ENCODE results near the gene RFTN1. TPM values are rescaled to one million over a fixed set of nuclear protein-coding genes. Genes with fewer than 3 reads are reported as not detected.

RFTN1 gene
- total and polyA plus RNA-seq, 2 experiments from 2014 or later: 3.3 to 7.2 TPM

DNA sequence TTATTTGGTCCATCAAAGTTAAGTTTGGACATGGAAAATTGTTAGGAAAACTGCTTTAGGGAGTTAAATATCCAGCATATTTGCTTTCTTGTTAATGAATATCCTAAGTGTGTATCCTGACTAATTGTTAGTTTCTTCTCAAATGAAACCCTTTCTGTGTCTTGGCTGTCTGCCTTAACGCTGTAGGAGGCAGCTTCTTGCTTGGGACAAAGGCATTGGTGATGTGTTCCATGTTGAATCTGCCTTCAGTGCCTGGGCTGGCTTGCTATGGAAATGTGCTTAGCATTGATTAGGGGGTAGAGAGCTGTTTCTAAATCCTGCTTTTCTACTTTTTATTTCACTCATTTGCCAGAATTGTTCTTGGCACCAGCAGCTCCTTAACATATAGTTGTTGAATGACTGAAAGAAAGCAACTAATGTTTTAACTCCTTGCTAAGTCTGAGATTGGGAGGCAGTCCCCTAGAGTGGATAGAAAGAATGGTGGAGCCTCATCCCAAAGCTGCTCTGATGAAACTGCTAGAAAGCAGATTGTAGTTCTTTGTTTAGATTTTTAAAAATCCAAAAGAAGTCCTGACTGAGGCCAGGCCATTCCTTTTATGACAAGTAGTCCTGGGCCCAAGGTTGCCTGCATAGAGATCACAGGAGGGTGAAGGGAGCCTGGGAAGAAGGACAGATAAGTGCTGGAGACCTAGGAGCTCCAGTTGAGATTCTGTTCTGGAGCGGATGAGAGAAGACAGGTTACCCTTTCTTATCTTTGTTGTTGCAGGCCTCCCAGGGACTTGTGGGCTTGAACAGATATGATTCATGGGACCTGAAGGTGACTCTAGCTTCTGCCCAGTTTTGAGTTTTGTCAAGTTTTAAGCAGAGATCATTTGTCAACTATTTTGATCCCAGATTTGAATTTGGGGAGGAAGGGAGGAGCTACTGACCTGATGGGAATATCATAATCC lies 209.2 kb downstream of the RFTN1 start (continued):
- TF ChIP-seq, protein P1, sequence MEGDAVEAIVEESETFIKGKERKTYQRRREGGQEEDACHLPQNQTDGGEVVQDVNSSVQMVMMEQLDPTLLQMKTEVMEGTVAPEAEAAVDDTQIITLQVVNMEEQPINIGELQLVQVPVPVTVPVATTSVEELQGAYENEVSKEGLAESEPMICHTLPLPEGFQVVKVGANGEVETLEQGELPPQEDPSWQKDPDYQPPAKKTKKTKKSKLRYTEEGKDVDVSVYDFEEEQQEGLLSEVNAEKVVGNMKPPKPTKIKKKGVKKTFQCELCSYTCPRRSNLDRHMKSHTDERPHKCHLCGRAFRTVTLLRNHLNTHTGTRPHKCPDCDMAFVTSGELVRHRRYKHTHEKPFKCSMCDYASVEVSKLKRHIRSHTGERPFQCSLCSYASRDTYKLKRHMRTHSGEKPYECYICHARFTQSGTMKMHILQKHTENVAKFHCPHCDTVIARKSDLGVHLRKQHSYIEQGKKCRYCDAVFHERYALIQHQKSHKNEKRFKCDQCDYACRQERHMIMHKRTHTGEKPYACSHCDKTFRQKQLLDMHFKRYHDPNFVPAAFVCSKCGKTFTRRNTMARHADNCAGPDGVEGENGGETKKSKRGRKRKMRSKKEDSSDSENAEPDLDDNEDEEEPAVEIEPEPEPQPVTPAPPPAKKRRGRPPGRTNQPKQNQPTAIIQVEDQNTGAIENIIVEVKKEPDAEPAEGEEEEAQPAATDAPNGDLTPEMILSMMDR (conservative IDR thresholded peaks at IDR 0.05; ENCODE audit: low read depth in 2 of 2): no peak
- no peak for TF ChIP-seq ZNF114 (CRISPR knock-in tag; IDR thresholded peaks at IDR 0.05)

DNA sequence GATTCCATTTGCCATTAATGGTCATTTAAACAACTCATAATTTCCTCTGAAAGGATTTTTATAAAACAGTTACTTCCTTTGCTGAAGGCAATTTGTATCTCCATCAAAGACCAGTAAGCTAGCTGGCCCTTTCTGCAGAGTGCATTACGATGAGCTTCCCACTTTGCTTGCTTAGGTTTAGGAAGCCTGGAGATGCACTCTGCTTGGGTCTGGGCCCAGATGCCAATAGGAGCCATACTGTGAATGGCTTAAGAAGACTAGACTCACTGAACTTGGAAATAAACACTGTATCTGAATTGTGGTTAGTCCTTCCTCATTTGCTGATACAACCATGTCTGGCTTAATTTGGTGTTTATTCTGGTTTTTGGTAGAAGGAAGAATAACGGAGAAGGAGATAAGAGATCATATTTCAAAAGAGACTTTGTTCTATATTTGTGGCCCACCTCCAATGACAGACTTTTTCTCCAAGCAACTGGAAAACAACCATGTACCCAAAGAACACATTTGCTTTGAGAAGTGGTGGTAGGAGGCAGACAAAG lies 210.4 kb downstream of the RFTN1 start:
- H3K4me2 ChIP-seq: peak overlapping the region; percentile 61
- TF ChIP-seq ZNF114 (CRISPR knock-in tag; IDR thresholded peaks at IDR 0.05) (no peak), ZNF331 (CRISPR knock-in tag; IDR thresholded peaks at IDR 0.05; ENCODE audit: low read depth) (no peak), STAT1 (IDR thresholded peaks at IDR 0.05; ENCODE audit: unreplicated experiment) (no peak), CREB1 (CRISPR knock-in tag; IDR thresholded peaks at IDR 0.05; ENCODE audit: low read depth) (no peak), EZH2phosphoT487 (IDR thresholded peaks at IDR 0.05; ENCODE audit: unreplicated experiment) (no peak)
- TF ChIP-seq, protein P2, sequence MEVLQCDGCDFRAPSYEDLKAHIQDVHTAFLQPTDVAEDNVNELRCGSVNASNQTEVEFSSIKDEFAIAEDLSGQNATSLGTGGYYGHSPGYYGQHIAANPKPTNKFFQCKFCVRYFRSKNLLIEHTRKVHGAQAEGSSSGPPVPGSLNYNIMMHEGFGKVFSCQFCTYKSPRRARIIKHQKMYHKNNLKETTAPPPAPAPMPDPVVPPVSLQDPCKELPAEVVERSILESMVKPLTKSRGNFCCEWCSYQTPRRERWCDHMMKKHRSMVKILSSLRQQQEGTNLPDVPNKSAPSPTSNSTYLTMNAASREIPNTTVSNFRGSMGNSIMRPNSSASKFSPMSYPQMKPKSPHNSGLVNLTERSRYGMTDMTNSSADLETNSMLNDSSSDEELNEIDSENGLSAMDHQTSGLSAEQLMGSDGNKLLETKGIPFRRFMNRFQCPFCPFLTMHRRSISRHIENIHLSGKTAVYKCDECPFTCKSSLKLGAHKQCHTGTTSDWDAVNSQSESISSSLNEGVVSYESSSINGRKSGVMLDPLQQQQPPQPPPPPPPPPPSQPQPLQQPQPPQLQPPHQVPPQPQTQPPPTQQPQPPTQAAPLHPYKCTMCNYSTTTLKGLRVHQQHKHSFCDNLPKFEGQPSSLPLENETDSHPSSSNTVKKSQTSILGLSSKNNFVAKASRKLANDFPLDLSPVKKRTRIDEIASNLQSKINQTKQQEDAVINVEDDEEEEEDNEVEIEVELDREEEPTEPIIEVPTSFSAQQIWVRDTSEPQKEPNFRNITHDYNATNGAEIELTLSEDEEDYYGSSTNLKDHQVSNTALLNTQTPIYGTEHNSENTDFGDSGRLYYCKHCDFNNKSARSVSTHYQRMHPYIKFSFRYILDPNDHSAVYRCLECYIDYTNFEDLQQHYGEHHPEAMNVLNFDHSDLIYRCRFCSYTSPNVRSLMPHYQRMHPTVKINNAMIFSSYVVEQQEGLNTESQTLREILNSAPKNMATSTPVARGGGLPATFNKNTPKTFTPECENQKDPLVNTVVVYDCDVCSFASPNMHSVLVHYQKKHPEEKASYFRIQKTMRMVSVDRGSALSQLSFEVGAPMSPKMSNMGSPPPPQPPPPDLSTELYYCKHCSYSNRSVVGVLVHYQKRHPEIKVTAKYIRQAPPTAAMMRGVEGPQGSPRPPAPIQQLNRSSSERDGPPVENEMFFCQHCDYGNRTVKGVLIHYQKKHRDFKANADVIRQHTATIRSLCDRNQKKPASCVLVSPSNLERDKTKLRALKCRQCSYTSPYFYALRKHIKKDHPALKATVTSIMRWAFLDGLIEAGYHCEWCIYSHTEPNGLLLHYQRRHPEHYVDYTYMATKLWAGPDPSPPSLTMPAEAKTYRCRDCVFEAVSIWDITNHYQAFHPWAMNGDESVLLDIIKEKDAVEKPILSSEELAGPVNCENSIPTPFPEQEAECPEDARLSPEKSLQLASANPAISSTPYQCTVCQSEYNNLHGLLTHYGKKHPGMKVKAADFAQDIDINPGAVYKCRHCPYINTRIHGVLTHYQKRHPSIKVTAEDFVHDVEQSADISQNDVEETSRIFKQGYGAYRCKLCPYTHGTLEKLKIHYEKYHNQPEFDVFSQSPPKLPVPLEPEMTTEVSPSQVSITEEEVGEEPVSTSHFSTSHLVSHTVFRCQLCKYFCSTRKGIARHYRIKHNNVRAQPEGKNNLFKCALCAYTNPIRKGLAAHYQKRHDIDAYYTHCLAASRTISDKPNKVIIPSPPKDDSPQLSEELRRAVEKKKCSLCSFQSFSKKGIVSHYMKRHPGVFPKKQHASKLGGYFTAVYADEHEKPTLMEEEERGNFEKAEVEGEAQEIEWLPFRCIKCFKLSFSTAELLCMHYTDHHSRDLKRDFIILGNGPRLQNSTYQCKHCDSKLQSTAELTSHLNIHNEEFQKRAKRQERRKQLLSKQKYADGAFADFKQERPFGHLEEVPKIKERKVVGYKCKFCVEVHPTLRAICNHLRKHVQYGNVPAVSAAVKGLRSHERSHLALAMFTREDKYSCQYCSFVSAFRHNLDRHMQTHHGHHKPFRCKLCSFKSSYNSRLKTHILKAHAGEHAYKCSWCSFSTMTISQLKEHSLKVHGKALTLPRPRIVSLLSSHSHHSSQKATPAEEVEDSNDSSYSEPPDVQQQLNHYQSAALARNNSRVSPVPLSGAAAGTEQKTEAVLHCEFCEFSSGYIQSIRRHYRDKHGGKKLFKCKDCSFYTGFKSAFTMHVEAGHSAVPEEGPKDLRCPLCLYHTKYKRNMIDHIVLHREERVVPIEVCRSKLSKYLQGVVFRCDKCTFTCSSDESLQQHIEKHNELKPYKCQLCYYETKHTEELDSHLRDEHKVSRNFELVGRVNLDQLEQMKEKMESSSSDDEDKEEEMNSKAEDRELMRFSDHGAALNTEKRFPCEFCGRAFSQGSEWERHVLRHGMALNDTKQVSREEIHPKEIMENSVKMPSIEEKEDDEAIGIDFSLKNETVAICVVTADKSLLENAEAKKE (CRISPR knock-in tag; IDR thresholded peaks at IDR 0.05): no peak
- TF ChIP-seq, protein P1 (conservative IDR thresholded peaks at IDR 0.05; ENCODE audit: low read depth in 2 of 2): no peak
- TF ChIP-seq, protein P3, sequence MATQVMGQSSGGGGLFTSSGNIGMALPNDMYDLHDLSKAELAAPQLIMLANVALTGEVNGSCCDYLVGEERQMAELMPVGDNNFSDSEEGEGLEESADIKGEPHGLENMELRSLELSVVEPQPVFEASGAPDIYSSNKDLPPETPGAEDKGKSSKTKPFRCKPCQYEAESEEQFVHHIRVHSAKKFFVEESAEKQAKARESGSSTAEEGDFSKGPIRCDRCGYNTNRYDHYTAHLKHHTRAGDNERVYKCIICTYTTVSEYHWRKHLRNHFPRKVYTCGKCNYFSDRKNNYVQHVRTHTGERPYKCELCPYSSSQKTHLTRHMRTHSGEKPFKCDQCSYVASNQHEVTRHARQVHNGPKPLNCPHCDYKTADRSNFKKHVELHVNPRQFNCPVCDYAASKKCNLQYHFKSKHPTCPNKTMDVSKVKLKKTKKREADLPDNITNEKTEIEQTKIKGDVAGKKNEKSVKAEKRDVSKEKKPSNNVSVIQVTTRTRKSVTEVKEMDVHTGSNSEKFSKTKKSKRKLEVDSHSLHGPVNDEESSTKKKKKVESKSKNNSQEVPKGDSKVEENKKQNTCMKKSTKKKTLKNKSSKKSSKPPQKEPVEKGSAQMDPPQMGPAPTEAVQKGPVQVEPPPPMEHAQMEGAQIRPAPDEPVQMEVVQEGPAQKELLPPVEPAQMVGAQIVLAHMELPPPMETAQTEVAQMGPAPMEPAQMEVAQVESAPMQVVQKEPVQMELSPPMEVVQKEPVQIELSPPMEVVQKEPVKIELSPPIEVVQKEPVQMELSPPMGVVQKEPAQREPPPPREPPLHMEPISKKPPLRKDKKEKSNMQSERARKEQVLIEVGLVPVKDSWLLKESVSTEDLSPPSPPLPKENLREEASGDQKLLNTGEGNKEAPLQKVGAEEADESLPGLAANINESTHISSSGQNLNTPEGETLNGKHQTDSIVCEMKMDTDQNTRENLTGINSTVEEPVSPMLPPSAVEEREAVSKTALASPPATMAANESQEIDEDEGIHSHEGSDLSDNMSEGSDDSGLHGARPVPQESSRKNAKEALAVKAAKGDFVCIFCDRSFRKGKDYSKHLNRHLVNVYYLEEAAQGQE (IDR thresholded peaks at IDR 0.05; ENCODE audit: unreplicated experiment): no peak

More for the DNA sequence above, 210.4 kb downstream of the RFTN1 start:
- no peaks in the 10 kb centered on the region for H3K9me3 Mint-ChIP-seq
- DNase-seq (ENCODE audit: low spot score) (no peak), ATAC-seq (peak; percentile 13; the same call in 2 of the 3 replicates)
- Histone ChIP-seq H3K27me3 (ENCODE audit: insufficient read depth) (no peaks in the 10 kb centered on the region), H3K36me3 (ENCODE audit: insufficient read depth) (peaks cover 6% of the 10 kb centered on the region; the same call in 1 of the 2 replicates), H2AFZ (no peak overlapping the region), H3K9me2 (ENCODE audit: insufficient read depth) (no peaks in the 10 kb centered on the region), H3K4me3 (no peak overlapping the region), H3F3A (replicated peaks; ENCODE audit: low read depth) (0 out of 2 replicates have a peak, but pooled peaks cover 2% of the 10 kb centered on the region), H3K27ac (ENCODE audit: low read depth) (peak overlapping the region; percentile 92; the same call in 1 of the 2 replicates), H4K20me1 (replicated peaks; ENCODE audit: insufficient read depth) (no peaks in the 10 kb centered on the region), H3K79me2 (replicated peaks; ENCODE audit: insufficient read depth) (no peaks in the 10 kb centered on the region; the same call in 1 of the 2 replicates), H3K4me1 (ENCODE audit: insufficient read depth) (peaks cover 42% of the 10 kb centered on the region)
- peaks cover 46% of the 10 kb centered on the region for H3K36me3 Mint-ChIP-seq (ENCODE audit: low read depth)
- peaks cover 54% of the 10 kb centered on the region for H3K4me1 Mint-ChIP-seq
- H3K27me3 Mint-ChIP-seq (ENCODE audit: insufficient read depth, low read depth, poor library complexity): peaks cover 1% of the 10 kb centered on the region
- no peak overlapping the region for H3K27ac Mint-ChIP-seq
- H3K4me3 Mint-ChIP-seq: no peak overlapping the region

Data from GM23338 (cell line).